Osteocyte (in vitro differentiated cells): ENCODE results near the gene HPRT1. TPM values are rescaled to one million over a fixed set of nuclear protein-coding genes. Genes with fewer than 3 reads are reported as not detected.

Experiments used
- DNase-seq: peaks from one replicate; pipeline ENCODE4 v3.0.0; 2021; ENCODE audit warnings: mixed read lengths; ENCODE audit not compliant: unreplicated experiment; ENCODE audit errors: extremely low spot score
- H3K27ac Mint-ChIP-seq: one replicate; pipeline ENCODE4 v1.8.0; 2021; ENCODE audit warnings: mild to moderate bottlenecking, mixed read lengths; ENCODE audit not compliant: unreplicated experiment
- H3K27me3 Mint-ChIP-seq: one replicate; pipeline ENCODE4 v1.8.0; 2021; ENCODE audit warnings: mixed read lengths; ENCODE audit not compliant: unreplicated experiment
- H3K36me3 Mint-ChIP-seq: one replicate; pipeline ENCODE4 v1.8.0; 2021; ENCODE audit warnings: mixed read lengths; ENCODE audit not compliant: unreplicated experiment
- H3K4me1 Mint-ChIP-seq: one replicate; pipeline ENCODE4 v1.8.0; 2021; ENCODE audit warnings: mixed read lengths; ENCODE audit not compliant: unreplicated experiment
- H3K4me3 Mint-ChIP-seq: one replicate; pipeline ENCODE4 v1.8.0; 2021; ENCODE audit warnings: mild to moderate bottlenecking, moderate library complexity, mixed read lengths; ENCODE audit not compliant: unreplicated experiment
- H3K9me3 Mint-ChIP-seq: one replicate; pipeline ENCODE4 v1.8.0; 2021; ENCODE audit warnings: mixed read lengths; ENCODE audit not compliant: unreplicated experiment
- total RNA-seq: library from RNA; stranded (reverse); gene quantifications from 2 replicates; pipeline ENCODE4 v1.2.1, GENCODE V29; 2021
- TF ChIP-seq, protein P1 (sequence below): fragments of 200-600 bp; sonication (generic); IDR thresholded peaks from 2 replicates; pipeline ENCODE4 v1.5.0; 2021; ENCODE audit warnings: antibody characterized with exemption, mild to moderate bottlenecking, moderate library complexity

HPRT1 gene
- total RNA-seq, 1 donor from 2014 or later = 18.2 TPM

DNA sequence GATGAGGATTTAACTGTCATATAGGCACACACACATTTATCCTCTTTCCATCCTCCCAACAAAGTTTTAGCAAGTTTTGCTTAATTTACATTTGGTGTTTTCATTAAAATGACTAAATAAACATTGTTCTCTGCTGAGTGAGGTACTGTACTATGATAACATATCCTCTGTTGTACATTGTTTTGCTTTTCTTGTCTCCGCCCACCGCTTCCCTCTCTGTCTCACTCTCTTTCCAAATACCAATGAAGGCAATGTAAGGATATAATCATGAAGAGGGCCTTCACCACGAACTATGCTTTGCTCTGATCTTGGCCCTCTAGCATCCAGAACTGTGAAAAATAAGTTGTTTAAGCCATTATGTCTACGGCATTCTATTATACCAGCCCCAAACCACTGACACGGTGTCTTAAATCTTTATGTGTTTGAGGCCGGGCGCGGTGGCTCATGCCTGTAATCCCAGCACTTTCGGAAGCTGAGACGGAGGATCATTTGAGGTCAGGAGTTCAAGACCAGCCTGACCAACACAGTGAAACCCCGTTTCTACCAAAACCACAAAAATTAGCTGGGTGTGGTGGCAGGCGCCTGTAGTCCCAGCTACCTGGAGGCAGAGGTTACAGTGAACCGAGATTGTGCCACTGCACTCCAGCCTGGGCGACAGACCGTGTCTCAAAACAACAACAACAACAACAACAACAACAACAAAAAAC lies 65.3 kb downstream of the HPRT1 start:
- no peak overlapping the region for H3K4me3 Mint-ChIP-seq
- DNase-seq = no peak
- H3K27me3 Mint-ChIP-seq = no peaks in the 10 kb centered on the region
- H3K27ac Mint-ChIP-seq = no peak overlapping the region
- TF ChIP-seq, protein P1, sequence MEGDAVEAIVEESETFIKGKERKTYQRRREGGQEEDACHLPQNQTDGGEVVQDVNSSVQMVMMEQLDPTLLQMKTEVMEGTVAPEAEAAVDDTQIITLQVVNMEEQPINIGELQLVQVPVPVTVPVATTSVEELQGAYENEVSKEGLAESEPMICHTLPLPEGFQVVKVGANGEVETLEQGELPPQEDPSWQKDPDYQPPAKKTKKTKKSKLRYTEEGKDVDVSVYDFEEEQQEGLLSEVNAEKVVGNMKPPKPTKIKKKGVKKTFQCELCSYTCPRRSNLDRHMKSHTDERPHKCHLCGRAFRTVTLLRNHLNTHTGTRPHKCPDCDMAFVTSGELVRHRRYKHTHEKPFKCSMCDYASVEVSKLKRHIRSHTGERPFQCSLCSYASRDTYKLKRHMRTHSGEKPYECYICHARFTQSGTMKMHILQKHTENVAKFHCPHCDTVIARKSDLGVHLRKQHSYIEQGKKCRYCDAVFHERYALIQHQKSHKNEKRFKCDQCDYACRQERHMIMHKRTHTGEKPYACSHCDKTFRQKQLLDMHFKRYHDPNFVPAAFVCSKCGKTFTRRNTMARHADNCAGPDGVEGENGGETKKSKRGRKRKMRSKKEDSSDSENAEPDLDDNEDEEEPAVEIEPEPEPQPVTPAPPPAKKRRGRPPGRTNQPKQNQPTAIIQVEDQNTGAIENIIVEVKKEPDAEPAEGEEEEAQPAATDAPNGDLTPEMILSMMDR = no peak
- H3K36me3 Mint-ChIP-seq = no peaks in the 10 kb centered on the region
- no peaks in the 10 kb centered on the region for H3K9me3 Mint-ChIP-seq
- peaks cover 18% of the 10 kb centered on the region for H3K4me1 Mint-ChIP-seq

DNA sequence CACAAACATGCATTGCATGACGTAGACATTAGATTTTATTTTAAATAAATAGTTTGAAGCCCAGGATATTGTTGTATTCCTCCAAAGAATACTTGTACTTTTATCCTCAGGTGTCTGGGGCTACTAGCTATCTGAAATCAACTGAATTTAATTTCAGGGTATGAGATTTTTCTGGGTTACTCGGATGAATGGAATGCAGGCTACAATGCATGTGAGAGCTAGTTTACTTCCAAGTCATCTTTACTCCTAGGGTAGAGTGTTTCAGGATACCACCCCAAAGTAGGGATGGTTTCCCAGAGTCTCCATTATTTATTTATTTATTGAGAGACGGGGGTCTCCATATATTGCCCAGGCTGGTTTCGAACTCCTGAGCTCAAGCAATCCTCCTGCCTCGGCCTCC lies 66.4 kb downstream of the HPRT1 start:
- H3K9me3 Mint-ChIP-seq = peaks cover under 1% of the 10 kb centered on the region
- H3K27ac Mint-ChIP-seq = no peak overlapping the region
- peaks cover 15% of the 10 kb centered on the region for H3K4me1 Mint-ChIP-seq
- H3K4me3 Mint-ChIP-seq = no peak overlapping the region
- TF ChIP-seq, protein P1 = no peak
- no peaks in the 10 kb centered on the region for H3K27me3 Mint-ChIP-seq
- no peaks in the 10 kb centered on the region for H3K36me3 Mint-ChIP-seq
- DNase-seq = no peak

DNA sequence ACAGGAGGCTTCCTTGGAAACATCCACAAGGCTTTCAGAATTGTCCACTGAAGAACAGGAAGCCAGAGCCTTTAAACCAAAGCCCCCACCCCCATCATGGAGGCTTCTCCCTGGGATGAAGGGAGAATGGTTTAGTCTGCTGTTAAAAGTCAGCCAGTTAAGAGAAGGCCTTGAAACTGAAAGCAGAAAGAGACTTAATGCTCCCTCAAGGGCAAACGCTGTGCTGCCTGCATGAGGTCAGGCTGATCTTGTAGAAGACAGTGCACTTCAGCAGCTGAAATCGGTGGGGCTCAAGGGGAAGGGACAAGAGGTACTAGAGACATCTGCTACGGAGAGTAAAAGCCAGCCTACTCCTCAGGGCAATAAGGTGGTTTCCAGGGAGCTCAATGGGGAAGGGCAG lies 69.0 kb downstream of the HPRT1 start:
- TF ChIP-seq, protein P1 = no peak
- Mint-ChIP-seq H3K4me1 (peaks cover 15% of the 10 kb centered on the region), H3K9me3 (peaks cover 7% of the 10 kb centered on the region), H3K27ac (peak overlapping the region; percentile 44), H3K27me3 (no peaks in the 10 kb centered on the region), H3K4me3 (no peak overlapping the region), H3K36me3 (no peaks in the 10 kb centered on the region)
- no peak for DNase-seq

DNA sequence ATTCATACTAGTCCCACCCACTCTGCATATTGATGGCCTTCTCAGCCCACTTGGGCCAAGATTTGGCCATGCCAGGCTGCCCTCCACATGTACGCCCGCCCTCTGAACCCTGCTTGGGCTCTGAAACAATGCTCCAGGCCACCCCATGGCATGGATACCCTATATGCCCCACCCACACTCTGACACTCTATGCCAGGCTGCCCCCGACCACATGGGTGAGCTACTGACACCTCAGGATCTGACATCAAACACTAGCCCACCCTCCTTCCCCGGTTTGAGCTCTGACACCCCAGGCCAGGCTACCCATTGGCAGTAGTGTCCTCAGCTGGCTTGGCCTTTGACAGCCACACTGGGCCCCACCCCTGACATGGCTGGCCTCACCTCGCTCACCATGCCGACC lies 69.5 kb downstream of the HPRT1 start:
- no peak overlapping the region for H3K4me3 Mint-ChIP-seq
- H3K27ac Mint-ChIP-seq = no peak overlapping the region
- peaks cover 7% of the 10 kb centered on the region for H3K9me3 Mint-ChIP-seq
- H3K36me3 Mint-ChIP-seq = no peaks in the 10 kb centered on the region
- DNase-seq = no peak
- H3K27me3 Mint-ChIP-seq = no peaks in the 10 kb centered on the region
- TF ChIP-seq, protein P1 = no peak
- peaks cover 13% of the 10 kb centered on the region for H3K4me1 Mint-ChIP-seq

DNA sequence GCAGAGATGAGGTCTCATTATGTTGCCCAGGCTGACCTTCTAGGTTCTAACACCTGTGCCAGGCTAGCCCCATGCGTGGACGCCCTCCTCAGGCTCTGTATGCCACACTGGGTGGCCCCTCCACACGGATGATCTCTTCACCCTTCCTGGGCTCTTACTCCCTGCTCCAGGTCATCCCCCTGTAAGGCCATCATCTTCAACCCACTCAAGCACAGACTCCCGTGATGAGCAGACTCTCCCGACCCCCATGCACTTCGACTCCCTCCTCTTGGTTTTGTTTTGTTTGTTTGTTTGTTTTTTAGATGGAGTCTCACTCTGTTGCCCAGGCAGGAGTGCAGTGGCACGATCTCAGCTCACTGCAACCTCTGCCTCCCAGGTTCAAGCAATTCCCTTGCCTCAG lies 70.9 kb downstream of the HPRT1 start:
- no peak for DNase-seq
- H3K9me3 Mint-ChIP-seq = peaks cover 7% of the 10 kb centered on the region
- H3K27ac Mint-ChIP-seq = no peak overlapping the region
- H3K36me3 Mint-ChIP-seq = no peaks in the 10 kb centered on the region
- no peak overlapping the region for H3K4me3 Mint-ChIP-seq
- TF ChIP-seq, protein P1 = no peak
- no peaks in the 10 kb centered on the region for H3K27me3 Mint-ChIP-seq
- H3K4me1 Mint-ChIP-seq = peaks cover 7% of the 10 kb centered on the region
